ENCODE measurements around the gene ARFGEF3.

DNA sequence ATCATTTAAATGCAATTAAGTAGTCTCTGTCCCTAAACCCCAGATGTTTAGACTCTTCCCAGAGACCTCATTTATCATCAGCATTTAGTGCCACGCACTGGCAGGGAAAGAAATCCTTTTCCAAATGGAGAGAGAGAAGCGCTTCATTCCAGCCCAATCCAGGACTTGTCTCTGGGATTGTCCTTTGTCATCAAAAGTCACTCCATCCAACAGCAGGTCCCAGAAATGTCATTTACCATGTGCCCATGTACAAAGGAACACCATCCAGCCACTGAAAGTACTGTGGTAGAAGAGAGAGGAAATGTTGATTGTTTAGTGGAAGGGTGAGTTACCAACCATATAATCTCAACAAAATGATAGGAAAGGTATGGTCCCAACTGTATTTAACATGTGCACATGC lies 149.1 kb downstream of the ARFGEF3 start:
- TF ChIP-seq POLR2A (IDR thresholded peaks at IDR 0.05; ENCODE audit: low read depth): no peak
- TF ChIP-seq POLR2AphosphoS5 (IDR thresholded peaks at IDR 0.05): no peak
